Fibroblast of peridontal ligament (primary cell): Measurements from ENCODE around the gene DNAH14.

ENCODE experiments used
- DNase-seq: peaks from one replicate; pipeline ENCODE4 v3.0.0-alpha.2; 2010; ENCODE audit errors: extremely low read depth

Gene DNAH14

GRCh38 chr1:225428068-225428880 lies 498.8 kb downstream of the DNAH14 start:
- DNase-seq = peak; percentile 87

- no peak for DNase-seq
Measured at GRCh38 chr1:225428881-225429455, 499.5 kb downstream of the DNAH14 start.

DNA sequence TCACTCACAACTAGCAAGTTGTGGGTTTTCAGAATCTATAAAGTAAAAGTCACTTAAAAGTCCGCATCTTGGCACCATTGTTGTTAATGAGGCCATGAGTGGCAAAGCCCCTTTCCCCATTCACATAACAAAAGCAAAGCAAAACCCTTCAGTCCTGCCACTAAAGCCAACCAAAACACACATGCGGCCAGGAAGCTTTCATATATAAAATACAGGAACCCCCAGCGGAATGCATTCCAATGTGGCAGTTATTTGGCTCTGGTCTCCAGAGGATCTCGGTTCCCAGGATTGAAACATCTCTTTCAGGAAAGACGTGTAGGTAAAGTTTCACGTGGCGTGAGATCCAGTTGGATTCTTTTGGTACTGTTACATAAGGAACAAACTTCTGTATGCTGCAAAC lies 500.8 kb downstream of the DNAH14 start:
- DNase-seq = no peak

GRCh38 chr1:225431081-225431863 lies 501.8 kb downstream of the DNAH14 start:
- DNase-seq = no peak

GRCh38 chr1:225434046-225434445 lies 504.6 kb downstream of the DNAH14 start:
- no peak for DNase-seq

GRCh38 chr1:225435076-225435475 lies 505.6 kb downstream of the DNAH14 start:
- DNase-seq = no peak

DNA sequence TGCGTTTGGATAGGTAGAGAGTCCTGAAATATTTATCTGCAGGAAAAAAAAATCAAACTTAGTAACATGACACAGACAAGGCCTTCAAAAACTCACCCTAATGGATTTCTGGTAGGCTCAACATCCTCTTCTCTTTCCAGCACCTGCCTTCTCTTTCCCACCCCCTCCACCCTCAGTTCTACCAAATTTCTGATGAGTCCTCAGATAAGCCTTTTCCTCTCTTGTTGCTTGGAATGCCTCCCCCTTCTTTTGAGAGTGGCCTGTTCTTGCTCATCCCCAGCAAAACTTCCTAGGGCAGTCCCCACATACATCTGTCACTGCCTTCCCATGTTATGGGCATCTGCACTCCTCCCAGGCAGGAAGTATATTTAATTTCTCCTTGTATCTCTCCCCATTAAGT lies 506.0 kb downstream of the DNAH14 start:
- no peak for DNase-seq

DNA sequence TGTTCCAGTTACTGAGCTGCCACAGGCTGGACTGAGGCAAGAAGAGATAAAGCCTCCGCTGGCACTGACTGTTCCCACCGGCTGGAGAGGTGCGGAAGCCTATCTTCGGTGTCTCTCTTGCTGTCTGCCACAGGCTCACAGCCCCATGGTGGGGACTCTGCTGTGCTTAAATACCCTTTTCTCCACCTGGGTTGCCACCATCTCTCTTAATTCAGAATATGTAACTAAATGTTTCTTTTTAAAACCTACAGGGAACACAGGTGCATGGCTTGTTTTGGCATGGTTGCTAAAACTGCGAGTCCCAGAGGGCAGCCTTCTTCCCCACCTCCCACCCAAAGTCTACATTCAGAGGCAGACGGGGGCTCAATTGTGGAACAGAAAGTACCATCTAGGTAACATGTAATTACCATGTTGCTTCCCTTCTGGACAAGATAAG lies 506.5 kb downstream of the DNAH14 start:
- no peak for DNase-seq

GRCh38 chr1:225437710-225438437 lies 508.4 kb downstream of the DNAH14 start:
- peak; percentile 33 for DNase-seq

DNA sequence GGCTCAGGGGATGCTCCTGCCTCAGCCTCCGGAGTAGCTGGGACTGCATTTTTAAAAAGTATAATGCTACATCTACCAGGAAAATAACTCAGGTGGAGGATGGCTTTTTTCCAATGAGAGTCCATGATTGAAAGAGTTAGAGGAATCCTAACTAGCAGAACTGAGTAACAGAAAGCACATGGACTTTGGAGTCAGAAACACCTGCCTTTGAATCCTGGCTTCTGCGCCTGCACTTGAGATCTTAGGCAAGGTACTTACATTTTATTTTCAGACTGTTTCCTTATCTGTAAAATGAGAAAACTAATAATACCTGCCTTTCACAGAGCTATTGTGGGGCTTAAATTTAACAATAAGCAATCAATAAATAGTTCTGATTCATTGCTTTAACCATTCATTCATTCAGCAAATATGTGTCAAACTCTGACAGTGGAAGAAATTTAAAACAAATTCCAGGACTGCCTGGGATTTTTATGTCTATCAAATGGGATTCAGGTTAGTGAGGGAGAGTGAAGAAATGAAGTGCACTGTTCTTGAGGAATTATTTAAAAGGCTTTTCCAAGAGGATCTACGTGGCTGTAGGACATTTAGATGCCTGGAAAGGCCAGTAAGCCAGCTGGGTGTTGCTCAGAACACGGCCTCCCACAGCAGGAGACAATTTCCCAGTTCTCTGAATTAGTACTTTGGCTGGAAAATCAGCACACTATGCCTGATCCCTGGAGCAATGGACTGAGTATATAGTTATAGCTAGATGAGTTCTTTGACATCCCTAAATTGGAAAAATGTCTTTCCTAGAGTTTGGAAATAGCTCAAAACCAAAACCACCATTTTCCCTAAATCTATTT lies 511.1 kb downstream of the DNAH14 start:
- no peak for DNase-seq

DNA sequence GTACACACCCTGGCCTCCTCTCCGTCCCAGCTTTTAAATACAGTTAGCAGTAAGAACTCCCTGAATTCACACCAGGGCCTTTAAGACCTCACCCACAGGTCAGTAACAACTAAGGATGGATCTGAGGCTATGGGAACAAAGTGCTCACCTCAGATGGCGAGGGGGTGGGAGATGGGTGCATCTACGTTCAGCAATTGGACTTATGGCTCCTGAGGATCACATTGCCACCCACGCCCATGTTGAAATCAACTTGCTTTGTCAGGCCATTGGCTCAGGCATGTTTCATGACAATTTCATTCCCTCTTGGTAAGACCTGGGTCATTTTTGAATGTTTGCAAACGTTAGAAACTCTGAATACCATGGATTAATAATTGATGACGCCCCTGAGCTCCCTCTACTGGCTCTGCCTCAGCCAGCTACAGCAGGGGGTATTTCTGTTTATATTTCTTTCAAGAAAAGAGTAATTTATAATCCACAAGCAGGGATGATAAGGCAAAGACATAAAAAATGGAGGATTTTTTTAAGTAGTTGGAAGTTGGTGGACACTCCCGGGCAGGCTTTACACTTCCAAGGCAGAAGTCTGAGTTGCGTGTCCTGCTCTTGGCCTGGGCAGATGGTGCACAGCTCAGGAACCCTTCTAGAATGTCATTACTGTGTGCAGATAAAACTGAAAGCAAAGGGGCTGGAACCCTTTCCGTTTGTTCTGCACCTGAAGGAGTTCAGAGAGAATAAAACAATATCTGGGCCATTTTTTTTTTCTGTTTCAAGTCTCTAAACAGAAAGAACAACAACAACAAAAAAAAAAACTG lies 512.0 kb downstream of the DNAH14 start:
- DNase-seq = no peak

- no peak for DNase-seq
Measured at GRCh38 chr1:225442123-225442505, 512.6 kb downstream of the DNAH14 start.

GRCh38 chr1:225445639-225446594 lies 516.4 kb downstream of the DNAH14 start:
- no peak for DNase-seq

- no peak for DNase-seq
Measured at GRCh38 chr1:225446595-225446960, 517.1 kb downstream of the DNAH14 start.

GRCh38 chr1:225446981-225447615 lies 517.6 kb downstream of the DNAH14 start:
- DNase-seq = no peak

- peak; percentile 60 for DNase-seq
Measured at GRCh38 chr1:225447650-225448089, 518.2 kb downstream of the DNAH14 start.

- DNase-seq = no peak
Measured at GRCh38 chr1:225448146-225448805, 518.8 kb downstream of the DNAH14 start.
